GM21447 (cell line): ENCODE results near the gene CD200.
A peak's percentile ranks its signal among the peaks of the same experiment; 100 is the strongest.

Experiments
- ATAC-seq: cut with Tn5 transposase; IDR thresholded peaks from one replicate; pipeline ENCODE4 v1.9.1; 2021; ENCODE audit not compliant: unreplicated experiment

CD200 gene, protein sequence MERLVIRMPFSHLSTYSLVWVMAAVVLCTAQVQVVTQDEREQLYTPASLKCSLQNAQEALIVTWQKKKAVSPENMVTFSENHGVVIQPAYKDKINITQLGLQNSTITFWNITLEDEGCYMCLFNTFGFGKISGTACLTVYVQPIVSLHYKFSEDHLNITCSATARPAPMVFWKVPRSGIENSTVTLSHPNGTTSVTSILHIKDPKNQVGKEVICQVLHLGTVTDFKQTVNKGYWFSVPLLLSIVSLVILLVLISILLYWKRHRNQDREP

DNA sequence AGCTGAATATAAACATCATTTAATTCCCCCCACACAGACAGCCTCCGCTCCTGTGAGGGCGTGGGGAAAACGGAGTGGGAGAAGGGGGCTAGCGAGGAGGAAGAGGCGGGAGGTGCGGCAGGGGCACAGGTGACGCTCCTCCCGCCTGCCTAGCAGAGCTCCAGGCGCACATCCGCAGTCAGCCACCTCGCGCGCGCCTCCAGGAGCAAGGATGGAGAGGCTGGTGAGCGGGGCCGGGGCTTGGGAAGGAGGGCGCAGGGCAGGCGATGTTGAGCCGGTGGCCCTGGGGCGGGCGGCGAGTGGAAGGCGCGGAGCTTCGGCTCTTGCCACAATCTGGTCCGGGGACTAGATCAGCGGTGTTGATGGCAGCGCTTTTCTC, at the start of gene CD200:
Gene CD200 (plus strand): TSS at position 155 of the 379 bp plus-strand sequence. CDS start 57 bp downstream, at position 212.
- ATAC-seq = peak; percentile 67

DNA sequence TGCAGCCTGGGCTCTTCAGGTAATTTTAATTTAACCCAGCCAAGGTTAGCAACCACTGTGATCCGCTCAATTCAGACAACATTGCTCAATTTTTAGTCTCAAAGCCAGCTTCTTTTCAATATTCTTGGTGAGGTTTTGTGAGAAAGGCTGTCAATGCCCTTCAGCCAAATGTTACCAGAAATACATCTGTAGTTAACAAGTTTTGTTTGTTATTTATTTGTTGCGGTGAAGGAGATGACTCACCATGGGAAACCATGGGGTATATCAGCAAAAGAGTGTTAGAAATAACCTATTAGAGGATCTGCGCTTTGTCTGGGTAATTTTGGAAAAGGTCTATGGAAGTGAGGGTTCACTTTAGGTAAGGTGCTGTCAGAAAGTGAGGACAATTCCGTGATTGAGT, 43.9 kb upstream of the CD200 start:
- no peak for ATAC-seq

DNA sequence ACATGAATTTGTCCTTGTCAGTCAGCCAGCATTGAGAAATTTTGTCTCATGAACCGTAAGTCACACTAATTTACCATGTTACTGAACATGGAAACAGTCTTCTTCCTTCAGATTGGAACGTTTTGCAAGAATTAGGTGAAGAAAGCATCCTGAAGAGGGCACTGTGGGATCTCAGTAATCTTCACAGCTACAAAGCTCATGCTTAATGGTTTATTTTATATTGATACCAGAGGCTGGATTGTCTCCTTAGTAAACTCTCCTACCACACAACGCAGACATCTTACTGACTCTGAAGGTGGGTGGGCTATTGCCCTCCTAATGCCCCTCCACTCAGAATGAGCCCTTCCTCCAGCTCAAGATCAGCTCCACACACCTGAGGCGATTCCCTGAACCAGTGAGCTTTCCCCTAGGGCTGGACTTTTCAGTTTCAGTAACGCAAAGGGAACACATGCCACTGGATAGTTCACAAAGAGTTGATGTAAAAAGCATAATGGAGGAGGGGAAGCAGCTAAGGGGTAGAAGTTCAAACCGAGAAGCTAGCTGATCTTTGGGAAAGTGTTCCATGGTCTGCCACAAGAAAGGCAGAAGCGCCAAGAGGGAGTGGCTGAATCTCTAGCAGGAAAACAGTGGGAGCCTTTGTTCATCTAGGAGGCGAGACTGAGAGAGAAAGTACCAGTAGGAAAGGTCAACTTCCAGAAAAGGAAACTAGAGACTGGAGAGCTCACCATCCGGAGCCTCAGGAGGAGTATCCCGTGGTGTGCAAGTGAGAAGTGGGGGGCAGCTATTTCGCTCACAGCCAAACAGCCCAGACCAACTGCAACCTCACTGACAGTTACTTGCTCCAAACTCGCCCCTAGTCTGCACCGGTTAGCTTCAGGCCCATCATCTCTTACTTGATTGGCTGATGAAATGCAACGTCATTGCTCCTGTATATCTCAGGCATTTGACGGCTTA, 39.3 kb upstream of the CD200 start, which contains the start of gene SLC9C1:
Gene SLC9C1 (minus strand): TSS at position 849 of the 954 bp plus-strand sequence. CDS start 7,425 bp downstream, outside the sequence.
- ATAC-seq = peak; percentile 39

DNA sequence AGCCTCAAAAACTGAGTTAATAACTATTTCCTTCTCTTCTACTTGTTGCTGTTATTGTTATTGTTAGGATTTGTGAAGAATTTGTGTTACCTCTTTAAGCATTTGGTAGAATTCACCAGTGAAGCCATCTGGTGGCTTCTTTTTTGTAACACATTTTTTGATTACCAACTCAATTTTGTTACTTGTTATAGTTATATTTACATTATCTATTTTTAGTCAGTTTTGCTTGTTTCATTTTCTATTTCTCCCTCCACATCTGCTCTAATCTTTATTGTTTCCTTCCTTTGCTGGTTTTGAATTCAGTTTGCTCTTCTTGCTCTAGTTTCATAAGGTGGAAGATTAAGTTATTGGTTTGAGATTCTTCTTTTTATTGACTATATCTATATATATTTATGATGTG, 35.2 kb upstream of the CD200 start:
- ATAC-seq = no peak

DNA sequence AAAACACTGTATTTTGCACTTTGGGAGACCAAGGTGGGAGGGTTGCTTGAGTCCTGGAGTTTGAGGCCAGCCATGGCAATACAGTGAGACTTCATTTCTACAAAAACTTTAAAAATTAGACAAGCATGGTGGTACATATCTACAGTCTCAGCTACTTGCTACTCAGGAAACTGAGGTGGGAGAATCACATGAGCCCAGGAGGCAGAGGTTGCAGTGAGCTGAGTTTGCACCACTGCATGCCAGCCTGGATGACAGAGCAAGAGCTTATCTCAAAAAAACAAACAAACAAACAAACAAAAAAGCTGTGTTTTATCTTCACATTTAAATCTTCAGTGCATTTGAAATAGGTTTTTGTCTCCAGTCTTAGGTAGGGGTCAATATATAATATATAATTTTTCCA, 34.2 kb upstream of the CD200 start:
- no peak for ATAC-seq

DNA sequence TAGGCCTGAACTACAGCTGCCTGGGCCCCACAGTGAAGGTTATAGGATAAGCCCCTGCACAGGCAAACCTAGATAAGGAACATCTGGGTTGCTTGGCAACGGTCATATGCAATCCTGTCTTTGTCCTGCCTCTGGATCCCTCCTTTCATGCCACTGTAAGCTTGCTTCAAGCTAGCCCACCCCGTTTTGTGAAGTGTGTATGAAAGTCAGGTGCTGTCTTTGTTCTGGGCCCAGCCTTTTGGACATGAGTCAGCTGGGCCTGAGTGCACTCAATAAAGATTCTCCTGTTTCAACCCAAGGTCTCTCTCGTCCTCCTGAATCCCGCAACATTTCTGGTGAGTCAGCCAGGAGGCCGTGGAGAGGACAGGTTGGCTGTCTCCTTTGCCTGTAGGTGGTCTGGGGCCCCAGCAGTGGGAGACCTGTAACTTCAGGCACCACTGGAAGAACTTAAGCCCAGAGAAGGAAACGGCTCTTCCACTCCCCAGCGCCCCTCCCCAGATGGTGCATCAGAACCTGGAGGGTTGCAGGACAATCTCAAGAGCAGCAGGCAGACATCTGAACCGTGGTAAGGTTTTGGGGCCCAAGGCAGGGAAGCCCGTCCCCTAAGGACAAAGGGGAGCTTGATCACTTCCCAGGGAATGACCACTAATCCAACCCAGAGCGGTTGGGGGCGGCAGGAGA, 30.7 kb upstream of the CD200 start:
- ATAC-seq = no peak

DNA sequence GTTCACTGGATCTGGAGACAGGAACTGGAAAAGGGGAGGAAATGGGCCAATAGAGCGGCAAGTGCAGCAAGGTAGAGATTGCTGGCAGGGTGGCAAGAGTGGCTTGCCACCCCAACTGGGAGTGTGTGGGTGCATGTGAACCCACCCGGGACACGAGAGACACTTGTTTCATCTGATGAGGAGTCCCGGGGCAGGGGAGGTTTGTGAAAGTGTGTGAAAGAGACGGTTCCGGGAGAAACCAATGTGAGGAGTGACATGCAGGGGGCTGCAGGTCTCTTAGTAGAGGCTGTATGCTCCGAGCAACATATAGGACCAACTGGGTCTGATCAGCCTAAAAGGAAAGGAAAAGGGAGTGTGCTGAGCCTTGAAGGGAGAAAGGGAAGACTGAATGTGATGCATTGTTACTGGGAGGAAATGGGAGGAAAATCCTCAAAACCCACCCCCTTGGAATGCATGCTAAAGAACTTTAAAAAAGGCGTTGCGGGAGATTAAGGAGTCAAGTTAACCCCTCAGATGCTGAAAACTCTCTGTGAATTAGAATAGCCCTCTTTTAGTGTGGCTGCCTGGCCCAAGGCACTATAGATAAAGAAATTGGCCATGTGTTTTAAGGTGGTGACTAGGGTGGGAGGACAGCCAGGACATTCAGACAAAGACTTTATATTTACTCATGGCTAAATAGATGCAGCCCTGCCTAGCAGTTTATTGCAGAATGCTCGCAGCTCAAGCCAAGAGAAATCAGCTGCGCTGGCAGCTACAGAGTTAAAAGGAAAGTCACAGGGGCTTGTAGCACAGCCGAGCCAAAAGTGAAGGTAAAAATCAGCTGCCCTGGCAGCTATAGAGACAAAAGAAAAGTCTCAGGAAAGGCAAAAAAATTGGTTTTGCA, 29.8 kb upstream of the CD200 start:
- ATAC-seq = no peak

DNA sequence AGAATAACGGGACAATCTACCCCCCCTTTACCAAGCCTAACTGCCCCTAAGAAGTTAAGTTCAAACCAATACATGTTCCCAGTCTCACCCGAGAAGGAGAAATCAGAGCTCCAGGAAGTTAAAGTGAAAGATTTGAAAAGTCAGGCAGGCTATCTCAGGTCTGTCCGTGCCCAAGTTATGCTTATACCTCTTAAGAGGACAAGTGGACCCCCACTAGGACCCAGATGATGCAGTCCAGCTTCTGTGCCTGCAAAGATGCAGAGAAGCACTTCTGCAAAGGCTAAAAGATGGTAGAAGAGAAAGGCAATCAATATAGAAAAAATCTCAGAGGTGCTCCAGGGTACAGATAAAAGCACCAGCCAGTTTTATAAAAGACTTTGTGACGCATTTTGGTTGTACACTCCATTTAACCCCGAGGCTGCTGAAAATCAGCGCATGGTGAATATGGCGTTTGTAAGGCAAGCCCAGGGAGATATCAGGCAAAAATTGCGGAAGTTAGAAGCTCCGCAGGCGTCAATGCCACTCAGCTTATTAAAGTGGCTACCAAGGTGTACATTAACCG, 29.1 kb upstream of the CD200 start:
- no peak for ATAC-seq

DNA sequence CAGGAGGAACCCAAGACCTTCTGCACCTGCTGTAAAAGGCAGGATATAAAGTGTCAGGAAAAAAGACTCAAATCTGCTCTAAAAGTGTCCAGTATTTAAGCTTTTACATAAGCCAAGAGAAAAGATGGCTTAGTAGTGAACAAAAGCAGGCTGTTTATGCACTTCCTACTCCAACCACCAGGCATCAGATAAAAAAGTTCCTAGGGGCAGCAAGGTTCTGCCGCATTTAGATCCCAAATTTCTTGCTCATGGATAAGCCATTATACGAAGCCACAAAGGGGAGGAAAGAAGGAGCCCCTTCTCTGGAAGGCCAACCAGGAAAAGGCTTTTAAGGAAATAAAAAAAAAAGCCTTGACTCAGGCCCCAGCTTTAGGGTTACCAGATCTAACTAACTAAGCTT, 28.3 kb upstream of the CD200 start:
- no peak for ATAC-seq

DNA sequence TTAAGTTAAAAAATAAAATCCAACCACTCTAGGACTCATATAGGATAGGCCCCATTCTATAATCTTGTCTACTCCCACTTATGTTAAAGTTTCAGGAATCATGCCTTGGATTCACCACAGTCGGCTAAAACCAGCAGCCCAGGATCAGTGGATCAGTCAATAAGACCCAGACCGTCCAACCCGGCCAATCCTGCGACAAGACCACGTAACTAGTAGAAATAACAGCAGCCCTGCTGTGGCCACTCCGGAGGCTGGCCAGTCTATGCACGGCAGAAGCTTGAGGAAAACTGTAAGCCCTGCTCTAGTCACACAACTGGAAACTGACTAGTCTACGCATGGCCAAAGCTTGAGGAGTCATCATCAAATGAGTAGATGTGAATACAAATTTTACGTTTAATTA, 26.1 kb upstream of the CD200 start:
- ATAC-seq = no peak

DNA sequence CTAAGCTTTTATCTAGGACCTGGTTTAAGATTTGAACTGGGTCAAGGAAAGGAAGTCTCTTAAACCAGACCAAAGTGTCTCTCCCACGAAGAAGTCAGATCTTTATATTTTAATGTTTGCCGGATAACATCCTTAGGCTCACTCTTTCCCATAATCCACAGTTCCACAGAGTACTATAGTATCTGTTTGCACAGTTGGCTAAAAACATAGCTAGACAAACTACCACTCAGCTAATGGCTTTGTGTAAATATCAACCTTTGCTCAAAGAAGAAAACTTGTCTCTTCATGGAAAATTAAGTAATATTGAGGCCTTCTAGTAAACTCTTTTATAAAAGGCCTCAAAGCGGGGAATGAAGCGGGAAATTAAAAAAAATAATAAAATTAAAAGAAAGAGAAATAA, 25.4 kb upstream of the CD200 start:
- ATAC-seq = no peak

DNA sequence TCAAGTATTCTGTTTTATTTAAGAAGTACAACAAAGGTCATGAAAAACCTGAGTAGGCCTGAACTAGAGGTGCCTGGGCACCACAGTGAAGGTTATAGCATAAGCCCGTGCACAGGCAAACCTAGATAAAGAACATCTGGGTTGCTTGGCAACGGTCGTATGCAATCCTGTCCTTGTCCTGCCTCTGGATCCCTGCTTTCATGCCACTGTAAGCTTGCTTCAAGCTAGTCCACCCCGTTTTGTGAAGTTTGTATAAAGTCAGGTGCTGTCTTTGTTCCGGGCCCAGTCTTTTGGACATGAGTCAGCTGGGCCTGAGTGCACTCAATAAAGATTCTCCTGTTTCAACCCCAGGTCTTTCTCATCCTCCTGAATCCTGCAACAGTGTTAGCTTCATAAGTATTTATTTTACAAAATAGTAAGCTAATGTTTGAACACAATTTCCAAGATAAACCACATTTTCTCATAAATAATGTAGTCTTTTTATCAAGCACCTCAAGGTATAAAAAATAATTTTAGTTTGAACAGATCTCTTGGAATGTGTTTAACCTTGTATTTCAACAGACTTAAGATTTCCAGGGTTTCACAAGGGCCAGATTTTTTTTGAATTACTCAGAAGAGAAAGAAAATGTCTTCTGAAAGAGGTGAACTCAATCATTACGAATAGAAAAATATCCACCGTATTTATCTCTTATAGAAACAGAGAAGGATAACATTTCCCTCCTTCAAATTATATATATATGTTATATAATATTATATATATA, 24.6 kb upstream of the CD200 start:
- ATAC-seq = no peak

DNA sequence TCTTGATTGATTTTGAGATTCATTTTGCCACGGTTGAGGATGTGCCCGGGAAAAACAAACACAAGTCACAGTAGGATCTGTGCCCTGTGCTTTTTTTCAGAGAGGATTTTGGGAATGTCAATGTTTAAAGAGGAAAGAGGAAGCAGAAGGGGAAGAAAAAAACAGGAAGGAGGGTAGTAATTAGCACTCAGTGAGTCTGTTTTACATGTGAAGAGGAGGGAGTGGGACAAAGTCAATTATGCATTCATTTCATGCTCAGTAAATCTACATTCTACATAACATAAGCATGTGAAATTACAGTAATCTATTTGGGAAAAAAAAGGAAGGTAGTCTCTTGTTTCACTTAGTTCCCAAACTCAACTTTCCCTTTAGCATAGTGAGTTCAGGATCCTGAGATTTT, 18.3 kb upstream of the CD200 start:
- no peak for ATAC-seq

DNA sequence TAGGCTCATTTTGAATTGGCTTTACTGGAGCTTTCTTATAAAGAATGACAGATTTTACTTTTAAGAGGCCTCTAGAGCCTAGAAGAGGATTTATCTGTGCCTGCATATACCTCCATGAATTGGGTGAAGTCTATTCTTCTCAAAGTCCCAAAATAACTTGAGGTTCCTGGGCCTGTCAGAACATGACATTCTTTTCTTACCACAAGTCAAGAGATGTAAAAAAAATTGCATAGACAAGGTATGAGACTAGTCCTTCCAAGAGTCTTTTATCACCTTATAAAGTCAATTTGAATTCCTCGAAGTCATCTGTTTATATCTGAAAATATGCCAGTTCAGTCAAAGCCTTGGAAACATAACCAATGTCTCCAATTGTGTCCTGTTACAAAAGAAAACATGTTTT, 17.2 kb upstream of the CD200 start:
- ATAC-seq = no peak

DNA sequence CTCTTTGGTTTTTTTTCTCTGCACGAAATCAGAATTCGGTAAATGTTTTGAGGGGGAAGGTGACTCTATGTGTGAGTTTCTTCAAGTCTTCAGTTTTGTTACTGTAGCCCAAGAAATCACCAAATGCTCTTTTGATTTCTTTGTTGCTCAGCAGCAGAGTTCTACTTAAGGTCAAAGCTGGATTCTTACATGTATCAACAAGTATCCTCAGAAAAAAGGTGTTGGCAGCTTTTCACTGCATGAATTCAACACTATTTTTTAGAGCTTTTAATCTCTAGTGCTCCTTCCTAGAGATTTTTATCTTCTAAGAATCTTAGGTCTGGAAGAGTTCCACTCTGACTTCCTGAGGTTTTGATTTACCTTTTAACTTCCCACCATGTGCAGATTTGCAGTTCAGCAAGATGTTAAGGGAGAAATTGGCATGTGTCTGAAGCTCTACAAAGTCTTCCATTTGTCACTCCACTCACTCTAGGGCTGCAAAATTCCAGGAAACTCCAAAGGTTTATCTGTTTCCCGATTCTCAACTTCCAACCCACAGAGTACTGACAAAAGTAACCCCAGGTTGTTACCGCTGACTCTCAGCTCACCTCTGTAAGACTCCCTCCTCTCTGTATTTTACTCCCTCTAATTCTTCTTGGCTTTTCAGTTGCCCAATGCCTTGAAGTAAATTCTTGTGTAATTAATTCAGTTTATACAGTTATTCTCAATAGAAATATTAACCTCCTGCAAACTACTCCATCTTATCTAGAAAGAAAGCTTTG, 13.3 kb upstream of the CD200 start:
- no peak for ATAC-seq

DNA sequence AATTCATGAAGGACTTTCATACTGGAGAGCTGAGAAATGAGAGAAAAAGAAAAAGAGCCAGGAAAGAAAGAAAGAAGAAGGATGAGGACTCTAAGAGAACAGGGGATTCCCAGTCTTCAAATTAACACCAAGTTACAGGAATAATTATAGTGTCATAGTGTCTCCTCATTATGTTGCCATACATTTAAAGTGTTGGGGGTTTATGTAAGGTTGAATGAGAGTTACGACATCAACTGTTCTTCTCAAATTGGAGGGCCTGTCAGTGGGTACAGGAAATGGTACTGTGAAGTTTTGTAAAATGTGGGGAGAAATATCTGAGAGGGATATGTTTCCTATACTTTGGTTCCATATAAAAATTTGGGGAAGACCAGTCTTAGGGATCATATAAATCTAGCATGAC, 12.3 kb upstream of the CD200 start:
- ATAC-seq = no peak

DNA sequence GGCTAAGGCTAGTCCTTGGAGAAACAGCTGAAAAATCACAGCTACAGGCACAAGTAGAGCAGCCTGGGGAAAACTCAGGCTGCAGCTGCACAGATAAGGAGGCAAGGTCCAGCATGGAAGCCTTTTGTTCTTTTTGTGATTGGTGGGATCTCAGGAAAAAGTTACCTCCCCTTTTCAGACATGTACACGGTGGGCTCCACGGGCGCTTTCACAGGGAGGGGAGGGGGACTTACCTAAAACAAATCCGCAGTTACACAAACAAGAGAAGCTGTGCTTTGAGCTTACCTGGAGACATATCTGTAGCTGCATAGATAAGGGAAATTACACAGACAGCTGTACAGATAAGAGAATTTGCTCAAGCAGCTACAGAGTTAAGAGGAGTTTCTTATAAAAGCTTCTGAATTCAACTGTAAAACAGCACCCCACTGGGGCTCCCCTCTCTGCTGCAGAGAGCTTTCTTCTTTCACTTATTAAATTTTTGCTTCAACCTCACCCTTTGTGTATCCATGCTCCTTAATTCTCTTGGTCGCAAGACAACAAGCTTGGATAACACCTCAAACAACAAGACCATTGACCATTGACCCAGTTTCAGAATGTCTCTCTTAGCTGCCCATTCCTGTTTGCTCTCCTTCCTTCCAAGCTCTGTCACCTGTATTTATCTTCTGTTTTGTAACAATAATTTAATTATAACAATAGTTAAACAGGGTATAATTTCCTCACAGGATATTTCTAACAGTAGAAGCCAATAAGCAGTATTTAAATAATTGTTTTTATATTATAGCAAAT, 10.9 kb upstream of the CD200 start:
- no peak for ATAC-seq

DNA sequence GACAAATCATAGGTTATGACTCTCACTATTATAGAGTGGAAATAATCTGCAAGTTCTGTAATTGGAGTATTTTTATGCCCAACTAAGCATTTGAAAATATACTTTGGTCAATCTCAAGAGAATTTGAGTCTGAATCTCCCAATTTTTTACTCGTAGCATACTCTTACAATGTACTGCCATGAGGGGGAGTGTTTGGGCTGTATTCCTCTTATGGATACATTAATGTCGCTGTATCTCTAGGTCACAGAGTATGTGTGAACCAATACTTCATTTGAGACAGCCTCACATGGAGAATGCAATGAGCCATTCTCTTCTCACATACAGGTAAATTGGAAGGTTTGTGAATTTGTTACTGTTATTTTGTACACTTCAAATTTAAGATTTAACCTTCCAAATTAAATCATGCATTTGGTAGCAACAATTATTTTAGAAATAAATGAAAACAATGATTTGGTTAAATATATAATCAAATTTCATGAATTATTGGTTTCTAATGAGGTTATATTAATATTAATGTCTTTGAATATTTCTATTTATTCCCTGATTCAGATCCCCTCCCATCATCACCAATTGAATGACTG, 5.5 kb upstream of the CD200 start:
- ATAC-seq = peak; percentile 99
